HG03442 (cell line): ENCODE data around the gene SCRG1.

Experiments
- ATAC-seq: cut with Tn5 transposase; IDR thresholded peaks from one replicate; pipeline ENCODE4 v1.9.1; 2021; ENCODE audit warnings: mild to moderate bottlenecking, moderate library complexity; ENCODE audit not compliant: unreplicated experiment

Gene SCRG1

DNA sequence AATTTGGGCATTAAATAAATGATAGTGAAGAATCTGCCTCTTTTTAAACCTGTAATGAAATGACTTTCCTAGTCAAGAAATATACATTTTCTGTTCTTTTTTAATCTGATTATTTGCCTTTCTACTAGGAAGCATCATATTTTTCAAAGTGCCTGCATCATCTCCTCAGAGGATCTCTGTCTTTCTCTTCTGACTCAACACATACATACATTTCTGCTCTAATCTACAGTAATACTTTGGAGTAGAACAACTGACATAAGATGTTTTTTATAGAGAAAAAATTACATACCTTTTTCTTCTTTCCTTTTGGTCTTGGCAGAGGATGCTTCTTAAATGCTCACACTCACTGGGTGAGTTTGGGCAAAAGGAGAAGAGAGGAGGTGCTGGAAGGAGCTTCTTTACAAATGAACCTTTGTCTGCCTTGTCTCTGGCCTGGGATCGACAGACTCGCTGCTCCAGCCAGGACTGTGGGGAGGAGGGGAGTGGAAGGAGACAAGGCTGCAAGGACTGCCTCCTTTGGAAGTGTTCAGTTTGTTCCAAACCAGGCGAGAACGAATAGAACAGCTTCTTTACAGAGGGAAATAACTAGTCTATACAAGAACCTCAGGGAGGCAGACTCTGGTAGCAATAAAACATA is at the start of gene SCRG1:
SCRG1 (minus strand) TSS at position 338 of the 637 bp plus-strand sequence. CDS start 7,702 bp downstream, outside the sequence.
- no peak for ATAC-seq

DNA sequence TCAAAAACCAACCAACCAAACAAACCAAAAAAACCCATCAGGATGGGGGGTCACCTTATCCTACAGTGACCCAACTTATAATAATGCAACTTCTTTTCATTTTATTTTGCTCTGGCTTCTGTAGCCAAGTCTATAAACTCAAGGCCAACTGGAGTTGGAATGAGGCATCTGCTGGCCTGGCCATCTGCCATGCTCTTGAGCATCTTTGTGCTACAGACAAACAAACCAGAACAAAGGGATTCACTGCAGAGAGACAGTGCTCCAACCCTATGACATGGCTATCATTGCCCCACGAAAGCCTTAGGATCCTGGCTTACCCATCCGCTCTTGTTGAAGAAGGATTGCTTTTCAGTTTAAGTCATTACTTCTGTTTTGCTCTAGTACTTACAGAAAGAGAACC is 49.2 kb upstream of the SCRG1 start:
- no peak for ATAC-seq

DNA sequence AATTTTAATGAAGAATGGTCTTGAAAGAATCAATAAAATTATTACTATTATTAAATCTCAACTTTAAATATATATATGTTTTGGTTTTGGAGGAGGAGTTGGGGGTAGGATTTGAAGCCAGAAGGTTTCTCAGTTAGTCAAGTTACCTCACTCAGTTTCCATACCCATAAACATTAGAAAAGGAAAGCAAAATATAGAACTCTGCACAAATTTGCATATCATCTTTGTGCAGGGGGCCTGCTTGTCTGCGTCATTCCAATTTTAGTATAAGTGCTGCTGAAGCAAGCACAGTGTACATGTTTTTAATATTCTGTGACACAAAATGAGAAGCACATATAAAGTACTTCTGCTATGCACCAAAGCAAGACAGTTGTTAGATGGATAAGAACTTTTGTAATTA is 47.5 kb upstream of the SCRG1 start:
- ATAC-seq = peak; percentile 85

DNA sequence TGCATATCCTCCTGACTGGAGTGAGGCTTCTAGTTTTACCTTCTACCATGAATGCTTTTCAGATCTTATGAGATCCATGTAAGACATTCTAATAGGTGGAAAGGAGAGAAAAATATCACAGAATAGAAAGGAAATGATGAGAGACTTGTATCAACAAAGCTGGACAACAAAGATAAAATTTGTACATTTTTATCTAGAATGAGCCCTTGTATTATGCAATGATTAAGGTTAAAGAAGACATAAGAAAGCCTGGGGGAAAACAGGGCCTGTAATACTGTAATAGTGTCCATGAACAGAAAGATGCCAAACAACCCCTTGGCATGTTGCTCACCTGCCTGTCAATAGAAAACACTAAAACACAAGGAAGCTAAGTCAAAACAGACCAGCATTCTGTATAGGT is 44.2 kb upstream of the SCRG1 start:
- ATAC-seq = no peak

DNA sequence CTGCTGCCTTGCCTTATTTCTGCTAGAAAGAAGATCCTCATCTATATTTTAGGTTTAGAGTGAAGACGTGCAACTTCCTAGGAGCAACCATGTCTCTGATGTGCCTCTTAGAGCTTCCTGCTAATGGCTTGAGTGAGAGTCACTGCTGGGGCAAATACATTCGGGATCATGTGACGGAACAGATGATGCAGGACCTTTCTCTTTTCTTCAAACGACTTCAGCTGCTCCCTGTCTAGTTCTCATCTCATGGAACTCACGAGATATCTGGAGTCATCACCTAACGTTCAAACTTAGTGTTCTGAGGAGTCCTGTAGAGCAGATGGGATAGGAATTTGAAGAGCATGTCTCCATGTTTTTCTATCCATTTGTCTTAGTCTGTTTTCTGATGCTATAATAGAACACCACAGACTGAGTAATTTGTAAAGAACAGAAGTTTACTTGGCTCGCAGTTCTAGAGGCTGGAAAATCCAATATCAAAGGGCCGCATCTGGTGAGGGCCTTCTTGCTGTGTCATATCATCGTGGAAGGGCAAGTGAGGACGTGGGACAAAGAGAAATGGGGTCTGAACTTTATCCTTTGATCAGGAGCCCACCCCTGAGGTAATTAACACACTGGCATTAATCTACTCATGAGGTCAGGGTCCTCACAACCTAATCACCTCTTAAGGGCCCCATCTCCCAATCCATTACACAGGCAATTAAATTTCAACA is 43.5 kb upstream of the SCRG1 start:
- ATAC-seq = no peak

DNA sequence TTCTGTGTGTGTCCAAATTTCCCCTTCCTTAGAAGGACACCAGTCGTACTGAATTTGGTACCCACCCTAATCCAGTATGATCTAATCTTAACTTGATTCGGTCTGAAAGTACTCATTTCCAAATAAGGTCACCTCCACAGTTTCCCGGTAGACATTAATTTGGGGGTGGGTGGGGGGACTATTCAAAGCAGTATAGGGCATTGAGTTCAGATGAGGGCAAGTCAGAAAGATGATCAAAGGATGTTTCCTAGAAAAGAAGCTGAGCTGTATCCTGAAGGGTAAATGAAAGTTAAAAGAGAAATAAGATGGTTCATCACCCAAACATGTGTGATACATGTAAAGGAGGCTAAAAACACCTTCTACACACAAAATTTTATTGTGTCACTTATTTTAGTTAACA is 42.0 kb upstream of the SCRG1 start:
- ATAC-seq = no peak

DNA sequence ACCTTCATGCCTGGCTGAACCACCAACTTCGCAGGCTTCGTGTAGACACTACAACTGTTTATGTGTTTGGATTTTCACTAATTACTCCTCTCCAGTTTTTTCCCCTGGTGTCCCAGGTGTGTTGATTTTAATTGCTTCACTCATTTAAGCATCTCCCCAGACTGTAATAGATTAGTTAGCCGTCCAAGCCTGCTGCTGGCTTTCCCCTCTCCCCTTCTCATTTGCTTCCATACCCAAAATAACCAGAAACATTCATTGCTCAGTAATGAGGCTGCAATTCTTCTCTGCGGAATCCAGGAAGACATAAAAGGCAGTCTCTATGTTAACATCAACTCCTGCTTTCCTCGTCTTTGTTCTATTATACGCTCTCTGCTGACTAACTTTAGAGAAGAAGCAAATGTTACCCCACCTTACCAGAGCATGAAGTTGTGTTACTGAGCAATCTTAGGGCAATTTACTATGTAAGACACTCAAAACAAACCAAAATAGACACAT is 37.9 kb upstream of the SCRG1 start:
- no peak for ATAC-seq

DNA sequence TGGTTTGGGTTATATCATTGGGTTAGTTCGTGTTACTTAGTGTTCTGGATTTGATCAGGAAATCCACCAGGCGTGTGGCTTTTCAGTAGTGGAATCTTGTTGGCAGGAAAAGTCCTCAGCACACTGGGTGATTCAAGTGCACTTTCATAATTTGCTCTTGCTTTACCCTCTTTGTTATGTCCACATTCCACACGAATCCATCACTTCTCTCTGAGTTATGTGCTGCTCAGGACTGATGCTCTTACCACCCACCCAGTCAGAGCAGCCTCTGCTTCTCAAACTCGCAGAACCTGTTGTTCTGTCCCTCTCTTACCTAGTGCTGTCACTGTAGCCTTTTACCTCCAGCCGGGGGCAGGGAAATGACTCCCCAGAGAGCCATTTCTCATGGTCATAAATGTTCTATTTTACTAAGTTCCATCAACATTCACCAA is 37.2 kb upstream of the SCRG1 start:
- no peak for ATAC-seq

DNA sequence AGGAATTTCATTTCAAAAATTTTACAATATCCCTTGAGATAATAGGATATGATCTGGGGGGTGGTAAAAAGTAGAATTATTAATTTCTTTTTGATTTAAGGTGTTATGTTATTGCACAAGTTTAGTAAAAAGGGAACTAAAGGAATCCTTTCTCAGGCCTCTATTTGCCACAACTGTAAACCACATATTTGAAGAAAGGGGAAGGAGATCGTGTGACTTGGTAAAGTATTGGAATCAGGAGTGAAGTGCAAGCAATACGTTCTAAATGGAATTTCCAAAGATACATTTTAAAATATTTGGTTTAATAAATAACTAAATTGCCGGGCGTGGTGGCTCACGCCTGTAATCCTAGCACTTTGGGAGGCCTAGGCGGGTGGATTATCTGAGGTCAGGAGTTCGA is 35.3 kb upstream of the SCRG1 start:
- ATAC-seq = no peak

DNA sequence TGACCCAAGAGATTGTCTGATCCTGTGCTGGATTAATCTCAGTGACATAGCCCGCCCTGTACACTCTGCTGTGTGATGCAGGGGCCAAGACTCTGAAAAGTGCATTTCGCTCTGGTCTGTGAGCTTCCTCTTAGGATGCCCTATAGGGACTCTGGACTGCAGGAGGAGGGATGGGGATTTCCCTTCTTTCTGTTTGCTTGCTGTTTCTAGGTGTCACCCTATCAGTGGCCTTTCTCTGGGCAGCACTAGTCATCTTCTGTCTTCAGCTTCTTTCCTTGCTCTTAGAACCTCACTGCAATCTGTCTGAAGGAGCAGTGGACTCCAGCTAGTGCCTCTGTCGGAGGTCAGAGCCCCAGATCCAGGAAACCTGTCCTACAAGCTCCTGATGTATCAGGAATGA is 34.5 kb upstream of the SCRG1 start:
- ATAC-seq = no peak

DNA sequence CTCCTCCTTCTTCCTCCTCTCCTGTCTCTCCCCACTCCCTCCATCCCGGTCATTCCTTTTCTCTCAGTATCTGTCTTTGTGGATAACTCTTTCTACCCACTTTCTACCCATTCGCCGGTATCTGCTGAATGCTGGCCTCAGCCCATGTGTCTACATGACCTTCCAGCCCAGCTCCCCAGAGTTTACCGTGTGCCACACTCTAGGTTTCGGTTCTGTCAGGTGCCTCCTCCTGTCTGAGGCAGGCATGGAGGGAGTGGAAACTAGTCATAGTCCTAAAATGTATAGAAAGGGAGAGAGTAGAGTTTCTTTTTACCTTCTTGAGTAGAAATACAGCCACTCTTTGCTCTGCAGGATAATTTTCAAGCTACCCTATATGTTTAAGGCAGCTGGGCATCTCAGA is 33.5 kb upstream of the SCRG1 start:
- peak; percentile 88 for ATAC-seq

DNA sequence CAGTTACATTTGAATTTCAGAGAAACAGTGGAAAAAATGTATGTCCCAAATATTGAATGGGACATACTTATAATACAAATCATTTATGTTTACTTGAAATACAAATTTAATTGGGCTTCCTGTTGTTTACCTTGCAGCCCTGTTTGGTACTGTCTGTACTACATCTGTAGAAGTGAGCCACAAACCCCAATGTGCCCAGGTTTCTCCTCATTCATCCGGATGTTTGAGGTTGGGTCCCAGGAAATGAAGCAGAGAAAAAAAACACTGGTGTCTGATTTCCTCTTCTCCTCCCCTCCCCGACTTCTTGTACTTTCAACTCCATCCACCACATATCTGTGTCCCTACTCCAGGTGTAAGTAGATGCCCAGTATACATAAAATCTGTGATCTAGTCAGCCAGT is 27.1 kb upstream of the SCRG1 start:
- ATAC-seq = no peak

DNA sequence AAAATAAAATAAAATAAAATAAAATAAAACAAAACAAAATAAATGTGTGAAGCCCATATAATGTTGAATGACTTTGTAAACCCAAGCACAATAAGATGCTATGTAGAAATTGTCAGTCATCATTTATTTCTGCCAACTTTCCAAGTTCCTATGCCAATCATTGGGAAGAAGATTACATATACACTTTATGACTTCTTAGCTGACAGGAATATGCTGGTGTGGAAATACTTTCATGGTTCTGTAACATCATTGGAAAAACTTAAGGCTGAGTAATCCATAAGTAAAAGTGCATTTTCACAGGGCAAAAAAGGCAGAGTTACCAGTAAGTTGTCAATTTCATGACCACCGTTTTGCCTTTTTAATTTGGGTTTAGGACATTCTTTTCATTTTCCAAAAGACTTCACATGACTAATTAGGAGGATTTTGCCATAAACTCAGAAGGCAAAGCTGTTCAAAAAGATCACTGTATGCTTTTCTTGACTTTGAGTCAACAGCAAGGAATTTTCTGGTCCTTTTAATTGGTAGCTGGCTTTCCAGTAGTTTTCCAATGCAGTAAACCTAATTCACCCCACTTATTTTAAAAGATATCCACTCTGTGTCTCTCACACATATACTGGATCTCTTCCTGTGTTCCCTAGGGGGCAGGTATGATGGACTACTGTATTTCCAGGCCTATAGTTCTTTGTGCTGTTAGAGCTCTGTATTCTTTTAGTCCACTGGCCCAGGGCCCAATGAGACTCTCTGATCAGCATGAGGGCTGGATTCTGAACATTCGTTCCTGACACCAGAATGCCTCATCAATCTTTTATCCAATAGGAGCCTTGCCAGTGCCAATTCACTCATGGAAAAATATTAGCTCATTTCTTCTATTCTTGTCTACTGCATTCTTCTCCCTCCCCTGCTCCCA is 26.2 kb upstream of the SCRG1 start:
- ATAC-seq = no peak

DNA sequence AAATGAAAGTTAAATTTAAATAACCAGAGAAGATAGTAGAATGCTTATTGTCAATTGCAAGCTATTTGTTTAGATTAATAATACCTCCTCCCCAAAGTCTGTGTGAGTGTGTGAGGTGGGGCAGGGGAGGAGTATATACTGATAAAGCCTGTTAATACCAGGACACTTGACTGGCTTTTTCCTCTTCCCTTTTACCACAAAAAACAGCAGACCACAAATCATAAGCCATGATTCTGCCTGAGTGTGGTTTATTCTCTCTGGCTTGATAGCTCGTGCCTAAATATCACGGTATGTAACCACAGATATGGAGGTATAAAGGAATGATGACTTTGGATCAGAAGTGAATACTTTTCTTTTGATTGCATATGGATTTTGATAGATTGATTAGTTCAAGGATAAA is 21.9 kb upstream of the SCRG1 start:
- no peak for ATAC-seq

DNA sequence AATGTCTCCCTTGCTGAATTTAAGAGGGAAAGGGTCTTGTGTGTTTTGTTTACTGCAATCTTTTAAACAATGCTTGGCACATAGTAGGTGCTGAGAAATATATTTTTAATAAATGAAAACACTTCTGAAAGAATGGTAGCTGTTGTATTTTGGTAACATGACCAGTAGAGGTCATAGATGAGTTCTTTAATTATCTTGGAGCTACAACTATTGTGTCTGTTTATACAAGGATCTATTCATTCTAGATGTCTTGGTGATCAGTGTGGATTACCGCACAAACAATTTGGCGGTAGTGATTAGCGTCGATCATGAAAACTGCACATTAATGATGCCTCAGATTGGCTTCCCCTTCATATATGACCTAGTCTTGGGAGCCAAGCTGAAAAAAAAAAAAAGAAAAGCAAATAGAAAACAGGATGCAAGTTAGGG is 21.4 kb upstream of the SCRG1 start:
- peak; percentile 45 for ATAC-seq

DNA sequence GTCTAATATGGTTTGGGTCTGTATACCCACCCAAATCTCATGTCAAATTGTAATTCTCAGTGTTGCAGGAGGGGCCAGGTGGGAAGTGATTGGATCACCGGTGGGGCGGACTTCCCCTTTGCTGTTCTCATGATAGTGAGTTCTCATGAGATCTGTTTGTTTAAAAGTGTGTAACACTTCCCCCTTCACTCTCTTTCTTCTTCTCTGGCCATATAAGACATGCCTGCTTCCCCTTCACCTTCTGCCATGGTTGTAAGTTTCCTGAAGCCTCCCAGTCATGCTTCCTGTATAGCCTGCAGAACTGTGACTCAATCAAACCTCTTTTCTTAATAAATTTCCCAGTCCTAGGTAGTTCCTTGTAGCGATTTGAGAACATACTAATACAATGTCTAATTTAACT is 19.7 kb upstream of the SCRG1 start:
- ATAC-seq = no peak

DNA sequence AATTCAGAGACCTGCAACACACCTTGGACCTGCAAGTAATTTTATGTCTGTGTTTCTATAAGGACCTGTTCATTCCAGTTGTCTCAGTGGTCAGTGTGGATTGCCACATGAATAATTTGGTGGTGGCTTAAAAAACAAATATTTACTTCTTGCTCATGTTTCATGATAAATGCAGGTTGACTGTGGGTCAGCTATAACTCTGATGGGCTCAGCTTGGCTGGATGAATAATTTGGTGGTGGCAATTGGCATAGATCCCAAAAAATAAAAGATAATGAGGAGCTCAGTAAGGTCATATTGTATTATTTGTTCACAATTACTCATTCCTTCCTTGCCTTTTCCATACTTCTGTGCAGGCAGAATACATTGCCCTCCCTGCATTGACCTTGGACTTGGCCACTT is 18.9 kb upstream of the SCRG1 start:
- no peak for ATAC-seq

DNA sequence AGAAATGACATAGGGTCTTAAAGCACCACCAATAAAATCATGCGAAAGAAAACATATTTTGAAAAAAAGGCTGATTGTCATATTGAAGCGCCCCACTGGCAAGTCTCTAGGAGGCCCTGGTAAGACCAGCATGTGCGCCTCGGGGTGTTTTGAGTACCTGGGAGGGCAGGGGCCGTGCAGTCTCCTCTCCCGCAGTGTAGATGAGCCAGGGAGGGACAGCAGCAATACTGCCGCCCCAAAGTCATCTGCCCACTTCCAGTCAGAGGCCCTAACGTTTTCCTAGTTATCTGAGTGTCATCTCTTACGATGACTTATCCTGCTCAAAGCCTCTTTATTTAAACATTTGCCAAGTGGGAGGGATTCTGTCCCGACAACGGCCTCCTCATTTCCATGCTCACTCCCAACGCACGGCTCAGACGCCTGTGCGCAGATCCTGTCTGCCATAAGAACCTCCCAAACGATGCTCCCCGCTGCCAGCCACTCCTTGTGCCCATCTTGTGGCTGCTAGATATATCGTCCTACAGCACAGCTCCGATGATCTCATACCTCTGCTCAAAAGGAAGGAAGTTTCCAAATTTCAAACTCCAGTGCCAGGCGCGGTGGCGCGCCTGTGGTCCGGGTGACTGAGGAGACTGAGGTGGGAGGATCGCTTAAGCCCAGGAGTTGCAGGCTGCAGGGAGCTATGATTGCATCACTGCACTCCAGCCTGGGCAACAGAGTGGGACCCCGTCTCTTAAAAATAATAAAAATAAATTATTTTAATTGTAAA is 17.2 kb upstream of the SCRG1 start:
- ATAC-seq = no peak

DNA sequence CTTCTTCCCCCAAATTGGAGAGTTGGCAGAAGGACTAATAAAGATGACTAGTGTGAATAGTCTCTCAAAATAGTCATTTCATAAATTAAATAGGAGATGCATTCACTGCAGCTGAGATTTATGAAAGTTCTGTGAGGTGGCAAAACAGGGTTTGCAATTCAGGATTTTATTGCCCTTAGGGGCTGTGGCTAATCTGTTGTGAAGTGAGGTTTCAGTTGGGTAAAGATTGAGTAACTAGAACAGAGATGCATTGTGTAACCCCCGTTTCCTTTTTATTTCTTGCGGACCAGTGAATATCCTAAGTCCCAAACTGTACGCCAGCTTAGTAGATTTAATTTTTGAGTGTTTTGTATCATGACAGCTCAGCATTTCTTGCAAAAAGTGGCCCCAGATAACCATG is 16.2 kb upstream of the SCRG1 start:
- no peak for ATAC-seq

DNA sequence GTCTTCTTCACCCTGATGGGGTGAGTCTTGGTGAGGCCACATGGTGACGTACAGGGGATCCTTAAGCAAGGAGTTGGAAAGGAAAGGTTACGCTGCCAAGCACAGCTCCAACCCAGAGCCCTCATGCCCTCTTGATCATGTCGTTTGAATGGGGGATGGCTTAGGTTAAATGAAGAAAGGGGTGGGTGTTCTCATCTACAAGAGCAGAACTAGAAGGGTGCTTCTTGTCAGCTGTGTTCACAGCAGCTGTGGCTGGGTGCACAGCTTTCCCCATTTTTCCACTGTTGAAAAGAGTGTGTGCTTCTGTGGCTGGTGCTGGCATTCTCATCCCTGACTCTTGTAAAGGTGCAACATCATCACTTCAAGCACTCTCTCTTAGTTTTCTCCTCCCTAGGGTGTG is 15.5 kb upstream of the SCRG1 start:
- no peak for ATAC-seq

DNA sequence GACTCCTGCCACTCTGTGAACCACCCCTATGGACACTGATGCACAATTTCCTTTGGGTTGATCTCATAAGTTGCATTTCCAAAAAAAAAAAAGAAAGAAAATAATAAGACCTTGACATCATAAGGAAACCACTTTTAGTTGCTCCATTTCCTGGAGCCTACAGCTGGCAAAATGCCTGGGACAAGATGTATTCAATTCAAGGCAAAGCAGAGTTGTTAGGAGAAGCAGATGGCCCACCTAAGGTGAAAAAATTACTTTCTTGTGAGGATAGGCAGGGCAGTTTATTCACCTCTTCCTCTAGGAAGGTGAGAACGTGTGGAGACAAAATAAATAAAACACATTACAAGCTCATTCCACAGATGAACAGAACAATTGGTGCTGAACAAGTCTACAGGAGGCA is 14.1 kb upstream of the SCRG1 start:
- no peak for ATAC-seq
